GM12878 (cell line): ENCODE results near the gene MPST. TPM values are rescaled to one million over a fixed set of nuclear protein-coding genes. Genes with fewer than 3 reads are reported as not detected.

ENCODE experiments used
- ATAC-seq: fragments of 200-7000 bp; cut with Tn5 transposase; 3 replicates; pipeline ENCODE4 v1.9.1; 2020; ENCODE audit warnings: mild to moderate bottlenecking, moderate library complexity
- BruUV-seq: library from RNA; stranded (reverse); fragments of 400-500 nt; replicated peaks from 2 replicates; lab custom pipeline; 2021; lab: Mats Ljungman, UMichigan
- CTCF ChIA-PET: fragments of 300-600 bp; sonication (Branson Sonifier 250); formaldehyde crosslinking; extraction: SDS; loops from one replicate; lab custom pipeline; 2021; ENCODE audit warnings: inconsistent platforms; lab: Yijun Ruan, JAX
- POLR2A ChIA-PET: fragments of 350-600 bp; formaldehyde crosslinking; extraction: SDS; loops from one replicate; lab custom pipeline; 2021; ENCODE audit warnings: inconsistent platforms; lab: Charles Lee
- RAD21 ChIA-PET: fragments of 300-600 bp; sonication (Branson Sonifier 250); formaldehyde crosslinking; loops from one replicate; lab custom pipeline; 2023; ENCODE audit warnings: antibody characterized with exemption; ENCODE audit not compliant: unreplicated experiment; lab: Charles Lee
- SMC1A ChIA-PET: fragments of 300-600 bp; sonication (Branson Sonifier 250); formaldehyde crosslinking; loops from one replicate; lab custom pipeline; 2023; ENCODE audit not compliant: unreplicated experiment, uncharacterized antibody; lab: Charles Lee
- DNase-seq: peaks from one replicate; pipeline ENCODE4 v3.0.0-alpha.2; 2011; ENCODE audit warnings: low read depth, low spot score
- FAIRE-seq: peaks from 3 replicates; lab custom pipeline; 2011; peaks lifted over from hg19 to GRCh38; lab: Jason Lieb, UNC
- H2AFZ ChIP-seq: 2 replicates; pipeline ENCODE4 v1.6.0; 2011; ENCODE audit warnings: low read depth, low read length, control low read depth; ENCODE audit not compliant: control insufficient read depth
- H3K27ac ChIP-seq: 2 replicates; pipeline ENCODE4 v1.5.1; 2011; ENCODE audit warnings: control low read depth; ENCODE audit not compliant: control insufficient read depth, insufficient read depth
- H3K27me3 ChIP-seq, 2 experiments: replicated peaks in 1 of 2; 2 replicates each; pipeline versions ENCODE4 v1.6.0 to v1.6.1; 2011; ENCODE audit warnings: low read length in 1 of 2; ENCODE audit not compliant: control insufficient read depth in 2 of 2, insufficient read depth in 2 of 2
- H3K36me3 ChIP-seq, 2 experiments: 2 replicates each; pipeline ENCODE4 v1.5.1; 2011; ENCODE audit warnings: low read length in 1 of 2; ENCODE audit not compliant: control insufficient read depth in 2 of 2, insufficient read depth in 2 of 2
- H3K4me1 ChIP-seq: 2 replicates; pipeline ENCODE4 v1.6.1; 2011; ENCODE audit warnings: mild to moderate bottlenecking, low read length, moderate library complexity, mixed read lengths; ENCODE audit not compliant: control insufficient read depth, insufficient read depth
- H3K4me2 ChIP-seq: 2 replicates; pipeline ENCODE4 v1.6.0; 2011; ENCODE audit warnings: control low read depth; ENCODE audit not compliant: control insufficient read depth, insufficient read depth
- H3K4me3 ChIP-seq: fragments of 200-600 bp; sonication (generic); 2 replicates; pipeline ENCODE4 v1.5.1; 2016
- H3K79me2 ChIP-seq: 2 replicates; pipeline ENCODE4 v1.6.0; 2011; ENCODE audit warnings: low read length; ENCODE audit not compliant: control insufficient read depth, insufficient read depth
- H3K9ac ChIP-seq: 2 replicates; pipeline ENCODE4 v1.8.0; 2011; ENCODE audit warnings: low read length, control low read depth, mixed read lengths; ENCODE audit not compliant: control insufficient read depth, insufficient read depth
- H3K9me3 ChIP-seq: replicated peaks from 3 replicates; pipeline ENCODE4 v1.5.1; 2011; ENCODE audit warnings: mild to moderate bottlenecking, low read length; ENCODE audit not compliant: control insufficient read depth, insufficient read depth
- H4K20me1 ChIP-seq: 2 replicates; pipeline ENCODE4 v1.6.0; 2011; ENCODE audit not compliant: control insufficient read depth, insufficient read depth
- CEBPB ChIP-seq, 2 experiments: fragments of 150-350 bp in 1 of 2; IDR thresholded peaks; 2 replicates each; pipeline ENCODE4 v1.6.1; 2012 to 2014; ENCODE audit warnings: low read depth in 2 of 2, low read length in 2 of 2, borderline replicate concordance in 1 of 2, inconsistent platforms in 1 of 2
- EED ChIP-seq: sonication (generic); IDR thresholded peaks from 2 replicates; pipeline ENCODE4 v1.6.1; 2016; ENCODE audit warnings: antibody characterized with exemption, low read depth
- EGR1 ChIP-seq, 2 experiments: IDR thresholded peaks; 1 replicate in 1 of 2; 2 replicates in 1 of 2; pipeline ENCODE4 v1.6.1; 2011 to 2012; ENCODE audit warnings: low read depth in 2 of 2, low read length in 2 of 2, borderline replicate concordance in 1 of 2, mild to moderate bottlenecking in 1 of 2, moderate library complexity in 1 of 2
- FOXK2 ChIP-seq: fragments of 450-650 bp; IDR thresholded peaks from 2 replicates; pipeline ENCODE4 v1.6.1; 2017; ENCODE audit warnings: mild to moderate bottlenecking, moderate library complexity
- HCFC1 ChIP-seq: fragments of 150-350 bp; IDR thresholded peaks from 2 replicates; pipeline ENCODE4 v1.6.1; 2014; ENCODE audit warnings: low read length
- KDM1A ChIP-seq: fragments of 200-600 bp; sonication (generic); IDR thresholded peaks from 2 replicates; pipeline ENCODE4 v1.6.1; 2016; ENCODE audit warnings: borderline replicate concordance
- PAX5 ChIP-seq: IDR thresholded peaks from 2 replicates; pipeline ENCODE4 v1.6.1; 2011; ENCODE audit warnings: low read depth, low read length, borderline replicate concordance
- POLR2AphosphoS2 ChIP-seq: IDR thresholded peaks from 2 replicates; pipeline ENCODE4 v1.6.1; 2011; ENCODE audit warnings: low read depth, mild to moderate bottlenecking, low read length, improper control_type of control experiment, moderate library complexity
- RELA ChIP-seq: fragments of 450-650 bp; IDR thresholded peaks from 2 replicates; pipeline ENCODE4 v1.8.0; 2014; ENCODE audit warnings: borderline replicate concordance; ENCODE audit not compliant: partially characterized antibody
- SMARCA5 ChIP-seq: fragments of 450-650 bp; IDR thresholded peaks from 2 replicates; pipeline ENCODE4 v1.6.1; 2017; ENCODE audit warnings: mild to moderate bottlenecking
- TAF1 ChIP-seq: IDR thresholded peaks from 2 replicates; pipeline ENCODE4 v1.6.1; 2011; ENCODE audit warnings: mild to moderate bottlenecking, low read depth, low read length, borderline replicate concordance
- ZBED1 ChIP-seq: IDR thresholded peaks from 2 replicates; pipeline ENCODE4 v1.6.1; 2016; ENCODE audit warnings: borderline replicate concordance
- ZBTB4 ChIP-seq: fragments of 450-650 bp; formaldehyde crosslinking; IDR thresholded peaks from 2 replicates; pipeline ENCODE4 v1.4.0; 2022; ENCODE audit warnings: mild to moderate bottlenecking, moderate library complexity
- ZNF622 ChIP-seq: fragments of 450-650 bp; IDR thresholded peaks from 2 replicates; pipeline ENCODE4 v1.6.1; 2017; ENCODE audit warnings: mild to moderate bottlenecking, inconsistent platforms
- ZSCAN29 ChIP-seq: fragments of 450-650 bp; IDR thresholded peaks from 2 replicates; pipeline ENCODE4 v1.6.1; 2017; ENCODE audit warnings: mild to moderate bottlenecking, moderate library complexity
- WGBS: methylation state at CpG from one replicate; pipeline ENCODE4 v1.1.6; 2016; ENCODE audit warnings: low lambda C conversion rate; ENCODE audit not compliant: insufficient replicate concordance, insufficient coverage; ENCODE audit errors: missing lambda C conversion rate; 5-methylcytosine and 5-hydroxymethylcytosine counted together
- in situ Hi-C: fragments of 300-500 bp; cut with MboI; formaldehyde crosslinking; loops from 9 replicates; pipeline ENCODE4 v1.14.3; 2018; ENCODE audit warnings: mixed read lengths
- intact Hi-C: fragments of 100-400 bp; cut with micrococcal nuclease; formaldehyde crosslinking; loops from one replicate; pipeline ENCODE4 v1.14.2; 2022; ENCODE audit not compliant: unreplicated experiment
- polyA plus RNA-seq, 11 experiments: library from polyadenylated mRNA; depleted of rRNA in 4 of 11; unstranded in 6 of 11; stranded (reverse) in 5 of 11; fragments of >200 nt; fragmentation: Nextera tagmentation in 4 of 11; fragmentation: Illumina TruSeq in 1 of 11; extraction: Ambion mirVana in 4 of 11; extraction: Trizol in 1 of 11; gene quantifications; 1 replicate in 1 of 11; 2 replicates in 10 of 11; pipeline versions ENCODE4 v1.2.1 to v1.2.3, GENCODE V29; 2011 to 2016; ENCODE audit warnings: inconsistent platforms in 2 of 11, missing spikeins in 2 of 11, low read depth in 1 of 11
- total RNA-seq, 4 experiments: library from RNA; depleted of rRNA in 3 of 4; stranded (reverse); fragments of >200 nt in 3 of 4; fragmentation: Illumina TruSeq in 1 of 4; extraction: Trizol in 1 of 4; gene quantifications; 2 replicates each; pipeline versions ENCODE4 v1.2.1 to v1.2.3, GENCODE V29; 2013 to 2021

MPST gene
- total and polyA plus RNA-seq, 10 of the 15 experiments (the other 5 are each of a cell fraction or from before 2014, with no cell fraction given): 0.95 to 88.7 (median 38.5) TPM

- TF ChIP-seq ZBTB4 (CRISPR knock-in tag): no peak
- no peak for TF ChIP-seq KDM1A
- no peak for TF ChIP-seq HCFC1
- TF ChIP-seq CEBPB (IDR thresholded peaks at IDR 0.05; ENCODE audit: borderline replicate concordance in 1 of 2, low read depth in 2 of 2, low read length in 2 of 2): no peak
- no peak for TF ChIP-seq TAF1
- no peak for TF ChIP-seq ZBED1
- no peak for TF ChIP-seq FOXK2
- no peak for TF ChIP-seq SMARCA5
Observed at GRCh38 chr22:37022483-37023337, 3.2 kb downstream of the MPST start (continued).

GRCh38 chr22:37023743-37024338 is 4.3 kb downstream of the MPST start:
- no peaks in the 10 kb centered on the region for H4K20me1 ChIP-seq
- H3K27me3 ChIP-seq: no peaks in the 10 kb centered on the region
- ChIA-PET POLR2A (no interaction called here), SMC1A (no interaction called here), RAD21 (no interaction called here), CTCF (interaction anchor here (5.5 kb wide), 1 partner anchor 21 kb away, joined by 39 read pairs; no protein-coding TSS in a partner anchor)
- no peaks in the 10 kb centered on the region for H3K9me3 ChIP-seq
- intact Hi-C loops (no loop called here), in situ Hi-C loops (no loop called here)
- no peak overlapping the region for H3K4me2 ChIP-seq
- peaks cover 8% of the 10 kb centered on the region for H3K4me1 ChIP-seq
- H3K36me3 ChIP-seq: no peaks in the 10 kb centered on the region; a peak in 1 of 4 replicates
- H3K4me3 ChIP-seq: no peak overlapping the region
- no TSS peak for BruUV-seq
- 98% methylated on average over 27 of the region's 34 CpGs for WGBS
- FAIRE-seq (no peak), ATAC-seq (no peak), DNase-seq (no peak)
- no peak overlapping the region for H3K9ac ChIP-seq
- H3K27ac ChIP-seq: no peak overlapping the region
- TF ChIP-seq POLR2AphosphoS2 (no peak), PAX5 (no peak), EGR1 (IDR thresholded peaks at IDR 0.05; ENCODE audit: borderline replicate concordance in 1 of 2, low read depth in 2 of 2, low read length in 2 of 2) (no peak), ZSCAN29 (no peak), ZNF622 (no peak), EED (no peak), TAF1 (no peak), RELA (no peak)
- peaks cover 2% of the 10 kb centered on the region; the same call in 1 of the 2 replicates for H3K79me2 ChIP-seq
- no peak overlapping the region for H2AFZ ChIP-seq
